AG08396 (cell line): ENCODE results near the gene HCK.
A peak's percentile ranks its signal among the peaks of the same experiment; 100 is the strongest.

ENCODE experiments used
- DNase-seq: peaks from one replicate; pipeline ENCODE4 v3.0.0; 2012; ENCODE audit warnings: low spot score, mixed read lengths

HCK gene

GRCh38 chr20:32062776-32063170, 10.7 kb downstream of the HCK start:
- DNase-seq, result no peak

DNA sequence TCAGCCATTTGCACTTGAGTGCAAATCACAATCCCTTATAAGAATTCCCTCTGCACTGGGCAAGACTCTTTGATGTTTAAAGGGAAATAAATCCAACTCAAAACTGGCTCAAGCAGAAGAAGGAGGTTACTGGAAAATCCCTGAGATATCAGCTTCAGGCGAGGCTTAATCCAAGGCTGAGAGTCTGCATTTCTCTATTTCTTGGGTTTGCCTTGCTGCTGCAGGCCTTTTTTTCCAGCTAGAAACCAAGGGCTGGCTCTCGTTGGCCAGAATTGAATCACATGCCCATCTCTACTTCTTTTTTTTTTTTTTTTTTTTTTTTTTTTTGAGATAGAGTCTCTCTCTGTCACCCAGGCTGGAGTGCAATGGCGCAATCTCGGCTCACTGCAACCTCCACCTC, 11.7 kb downstream of the HCK start:
- DNase-seq, result no peak

GRCh38 chr20:32064667-32065066, 12.6 kb downstream of the HCK start:
- no peak for DNase-seq

DNA sequence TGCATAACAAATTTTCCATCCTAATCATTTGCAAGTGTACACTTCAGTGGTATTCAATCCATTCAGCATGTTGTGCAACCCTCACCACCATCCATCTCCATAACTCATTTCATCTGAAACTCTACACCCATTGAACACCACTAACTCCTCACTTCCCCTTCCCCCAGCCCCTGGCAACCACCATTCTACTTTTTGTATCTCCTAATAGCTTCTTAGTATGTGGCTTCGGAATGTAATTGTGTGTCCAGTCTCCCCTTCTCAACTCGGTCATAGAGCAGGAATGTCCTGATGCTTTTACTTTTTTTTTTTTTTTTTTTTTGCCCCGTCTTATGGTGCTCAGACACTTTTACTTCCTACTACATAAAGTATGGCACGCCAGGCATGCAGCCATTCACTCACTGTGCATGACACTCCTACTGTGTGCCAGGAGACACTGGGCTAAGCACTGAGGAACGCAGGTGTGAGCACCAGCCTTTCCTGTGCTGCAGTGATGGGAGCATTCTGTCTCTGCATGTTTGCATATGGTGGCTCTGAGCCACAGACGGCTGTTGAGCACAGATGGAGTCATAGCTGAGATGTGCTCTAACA, 15.3 kb downstream of the HCK start:
- DNase-seq, result peak; percentile 69

- no peak for DNase-seq
Measured at GRCh38 chr20:32068174-32068573, 16.1 kb downstream of the HCK start.

GRCh38 chr20:32069711-32070110, 17.7 kb downstream of the HCK start:
- no peak for DNase-seq

- DNase-seq, result no peak
Measured at GRCh38 chr20:32070282-32070681, 18.2 kb downstream of the HCK start.

DNA sequence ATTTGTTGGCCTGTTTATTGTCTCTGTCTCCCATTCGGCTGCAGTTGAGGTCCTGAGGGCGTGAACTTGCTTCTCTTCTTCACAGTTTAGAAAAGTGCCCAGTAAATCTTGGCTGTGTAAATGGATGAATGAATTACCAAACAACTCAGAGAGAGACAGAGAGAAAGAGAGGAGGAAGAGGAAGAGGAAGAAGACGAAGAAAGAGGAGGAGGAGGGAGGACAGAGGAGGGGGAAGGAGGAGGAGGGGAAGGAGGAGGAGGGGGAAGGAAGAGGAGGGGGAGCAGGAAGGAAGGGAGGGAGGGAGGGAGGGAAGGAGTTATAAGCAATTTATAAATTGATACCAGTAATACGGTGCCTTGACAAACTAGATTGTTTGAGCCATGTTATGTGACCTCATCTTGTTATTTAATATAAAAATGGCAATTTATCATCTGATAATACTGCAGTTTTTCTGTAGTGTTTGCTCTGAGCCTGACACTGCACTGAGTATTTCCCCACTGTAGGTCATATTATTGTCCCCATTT, 18.7 kb downstream of the HCK start:
- no peak for DNase-seq

- DNase-seq, result no peak
Measured at GRCh38 chr20:32071395-32072167, 19.5 kb downstream of the HCK start.

- no peak for DNase-seq
Measured at GRCh38 chr20:32072168-32072750, 20.2 kb downstream of the HCK start.

DNA sequence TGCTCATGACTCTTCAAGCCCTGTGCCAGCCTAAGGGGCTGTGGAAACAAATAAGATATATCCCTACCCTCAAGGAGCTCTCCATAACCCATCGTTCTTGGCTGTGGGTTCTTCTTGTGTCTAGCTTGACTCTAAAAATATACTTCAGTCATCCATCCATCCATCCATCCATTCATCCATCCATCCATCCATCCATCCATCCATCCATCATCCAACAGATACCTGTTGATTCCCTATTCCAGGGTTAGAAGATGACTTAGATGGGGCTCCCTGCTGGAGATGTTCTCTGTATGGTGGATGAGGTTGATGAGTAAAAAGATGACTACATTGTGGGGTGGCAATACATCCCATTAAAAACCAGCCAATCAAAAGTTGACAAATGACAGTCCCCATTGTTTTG, 23.5 kb downstream of the HCK start:
- DNase-seq, result no peak

GRCh38 chr20:32077190-32077589, 25.1 kb downstream of the HCK start:
- no peak for DNase-seq

DNA sequence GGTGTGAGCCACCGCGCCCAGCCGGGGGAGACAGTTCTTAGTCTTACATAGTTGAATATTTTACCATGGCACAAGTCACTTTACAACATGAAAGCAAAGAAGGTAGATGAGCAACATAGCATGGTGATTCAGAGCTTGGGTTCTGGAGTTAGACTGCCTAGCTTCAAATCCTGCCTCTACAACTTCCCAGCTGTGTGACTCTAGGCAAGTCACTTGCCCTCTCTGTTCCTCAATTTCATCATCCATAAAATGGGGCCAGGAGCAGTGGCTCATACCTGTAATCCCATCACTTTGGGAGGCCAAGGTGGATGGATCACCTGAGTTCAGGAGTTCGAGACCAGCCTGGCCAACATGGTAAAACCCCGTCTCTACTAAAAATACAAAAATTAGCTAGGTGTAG, 26.3 kb downstream of the HCK start:
- no peak for DNase-seq

GRCh38 chr20:32078791-32079190, 26.7 kb downstream of the HCK start:
- DNase-seq, result no peak

DNA sequence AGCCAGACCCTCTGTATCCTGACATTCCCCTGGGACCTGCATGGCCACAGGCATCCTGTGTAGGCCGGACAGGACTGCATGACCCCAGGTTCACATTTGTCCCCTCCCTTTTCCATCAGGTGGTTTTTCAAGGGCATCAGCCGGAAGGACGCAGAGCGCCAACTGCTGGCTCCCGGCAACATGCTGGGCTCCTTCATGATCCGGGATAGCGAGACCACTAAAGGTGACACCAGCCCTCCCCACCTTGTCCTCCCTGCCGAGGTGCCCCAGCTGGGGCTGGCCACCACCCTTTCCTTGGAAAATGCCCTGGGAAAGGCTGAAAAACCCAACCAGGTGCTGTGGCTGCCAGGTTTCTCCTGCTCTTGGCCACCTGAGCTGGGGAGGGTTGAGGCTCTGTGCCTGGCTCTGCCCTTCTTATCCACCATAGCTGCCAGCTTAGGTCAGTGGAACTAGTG, 27.6 kb downstream of the HCK start:
- DNase-seq, result no peak

DNA sequence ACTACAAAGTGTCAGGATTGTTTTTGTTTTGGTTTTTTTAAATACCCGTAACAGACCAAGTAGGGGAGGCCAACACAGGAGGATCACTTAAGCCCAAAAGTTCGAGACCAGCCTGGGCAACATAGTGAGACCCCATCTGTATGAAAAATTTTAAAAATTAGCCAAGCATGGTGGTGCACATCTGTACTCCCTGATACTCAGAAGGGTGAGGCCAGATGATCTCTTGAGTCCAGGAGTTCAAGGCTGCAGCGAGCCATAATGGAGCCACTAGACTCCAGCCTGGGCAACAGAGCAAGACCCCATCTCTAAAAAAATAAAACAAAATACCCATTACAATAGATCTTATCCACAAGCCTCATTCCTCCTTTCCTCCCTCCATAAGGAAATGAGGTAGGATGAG, 28.7 kb downstream of the HCK start:
- no peak for DNase-seq

DNA sequence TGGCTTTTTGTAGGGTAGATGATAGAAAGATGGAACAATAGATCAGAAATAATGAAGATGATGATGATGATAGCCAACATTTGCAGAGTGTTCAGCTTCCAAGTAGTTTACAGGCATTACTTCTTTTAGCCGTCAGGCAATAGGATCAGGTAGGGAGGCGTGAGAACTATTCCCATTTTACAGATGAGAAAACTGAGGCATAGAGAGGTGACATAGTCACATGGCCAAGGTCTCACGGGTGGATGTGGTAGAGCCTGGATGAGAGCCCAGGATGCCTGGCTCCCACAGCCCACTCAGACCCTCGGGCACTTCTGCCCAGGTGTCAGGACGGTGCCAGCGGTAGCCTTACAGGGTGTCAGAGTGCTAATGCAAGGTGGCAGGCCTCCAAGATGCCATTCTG, 31.4 kb downstream of the HCK start:
- no peak for DNase-seq

GRCh38 chr20:32087070-32087469, 35.0 kb downstream of the HCK start:
- no peak for DNase-seq

- no peak for DNase-seq
Measured at GRCh38 chr20:32088759-32089158, 36.7 kb downstream of the HCK start.

- DNase-seq, result no peak
Measured at GRCh38 chr20:32089637-32090362, 37.8 kb downstream of the HCK start.

DNA sequence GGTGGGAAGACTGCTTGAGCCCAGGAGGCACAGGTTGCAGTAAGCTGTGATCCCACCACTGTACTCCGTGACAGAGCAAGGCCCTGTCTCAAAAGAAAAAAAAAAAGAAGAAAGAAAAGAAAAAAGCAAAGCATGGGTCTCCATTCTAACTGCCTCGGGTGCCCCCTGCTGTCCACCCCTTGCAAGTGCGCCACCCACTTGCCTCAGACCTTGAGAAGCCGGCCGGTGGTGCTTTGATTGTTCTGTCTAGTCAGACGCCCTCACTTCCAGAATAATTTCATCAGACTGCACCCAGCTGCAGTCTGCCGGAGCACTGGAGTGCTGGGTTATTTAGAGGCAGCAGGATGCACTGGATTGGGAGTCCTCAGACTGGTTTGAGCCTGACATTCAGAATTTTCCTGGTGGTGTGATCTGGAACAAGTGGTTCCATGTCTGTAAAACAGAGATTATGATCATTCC, 39.9 kb downstream of the HCK start:
- DNase-seq, result peak; percentile 71

- no peak for DNase-seq
Measured at GRCh38 chr20:32098786-32099185, 46.7 kb downstream of the HCK start.
